Measurements from ENCODE around the gene SLC10A7. TPM values are rescaled to one million over a fixed set of nuclear protein-coding genes. Genes with fewer than 3 reads are reported as not detected.

SLC10A7 gene
- total and polyA plus RNA-seq, 12 donors: 1.7 to 27.5 (median 13.0) TPM

DNA sequence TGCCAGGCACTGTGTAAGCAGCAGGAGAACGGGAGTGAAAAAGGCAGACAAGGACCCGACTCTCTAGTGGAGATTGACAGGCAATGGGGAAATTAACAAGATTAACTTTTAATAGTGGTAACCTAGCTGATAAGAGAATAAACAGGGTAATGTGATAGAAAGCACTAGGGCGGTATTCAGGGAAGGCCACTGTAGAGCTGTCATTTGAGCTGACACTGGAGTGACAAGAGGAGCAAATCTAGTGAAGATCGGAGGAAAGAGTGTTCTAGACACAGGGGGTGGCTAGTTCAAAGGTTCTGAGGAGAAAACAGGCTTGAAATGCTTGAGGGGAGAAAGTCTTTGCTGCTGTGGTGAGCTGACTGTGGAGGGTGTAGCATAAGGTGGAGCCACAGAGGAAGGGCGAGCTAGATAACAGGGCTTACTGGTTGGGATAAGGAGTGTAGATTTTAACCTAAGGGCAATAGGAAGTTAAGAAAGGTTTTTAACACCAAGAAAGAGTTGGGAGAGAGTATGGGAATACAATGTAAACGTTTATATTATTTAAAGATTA, 122.8 kb downstream of the SLC10A7 start:
- no peak overlapping the region for H3K4me3 ChIP-seq
- no peaks in the 10 kb centered on the region for H3K4me1 ChIP-seq (replicated peaks in 1 of 2)
- no peaks in the 10 kb centered on the region for H3K36me3 ChIP-seq (replicated peaks in 1 of 2)
- WGBS, 4 donors: 66 to 76% (median 70%) methylated on average over 6 of the region's 6 CpGs
- no peak overlapping the region for H3K27ac ChIP-seq
- no peak for DNase-seq
- peaks cover 0 to 5% (median 0%) of the 10 kb centered on the region in 3 donors for H3K9me3 ChIP-seq (replicated peaks in 1 of 3)
- H3K27me3 ChIP-seq: no peaks in the 10 kb centered on the region
- TF ChIP-seq POLR2A (IDR thresholded peaks at IDR 0.05) (no peak), CTCF (IDR thresholded peaks at IDR 0.05) (no peak)
- intact Hi-C loops (cut with DNase I): no loop called here

GRCh38 chr4:146398404-146398803, 123.3 kb downstream of the SLC10A7 start:
- Histone ChIP-seq H3K27me3 (no peaks in the 10 kb centered on the region), H3K4me1 (replicated peaks in 1 of 2) (no peaks in the 10 kb centered on the region), H3K36me3 (replicated peaks in 1 of 2) (no peaks in the 10 kb centered on the region), H3K4me3 (no peak overlapping the region), H3K9me3 (replicated peaks in 1 of 3) (peaks cover 0 to 5% (median 0%) of the 10 kb centered on the region in 3 donors), H3K27ac (no peak overlapping the region)
- no peak for DNase-seq
- WGBS, 4 donors: 80 to 91% (median 86%) methylated on average over 1 of the region's 1 CpG
- intact Hi-C loops (cut with DNase I): no loop called here
- TF ChIP-seq POLR2A (IDR thresholded peaks at IDR 0.05) (no peak), CTCF (IDR thresholded peaks at IDR 0.05) (no peak)

DNA sequence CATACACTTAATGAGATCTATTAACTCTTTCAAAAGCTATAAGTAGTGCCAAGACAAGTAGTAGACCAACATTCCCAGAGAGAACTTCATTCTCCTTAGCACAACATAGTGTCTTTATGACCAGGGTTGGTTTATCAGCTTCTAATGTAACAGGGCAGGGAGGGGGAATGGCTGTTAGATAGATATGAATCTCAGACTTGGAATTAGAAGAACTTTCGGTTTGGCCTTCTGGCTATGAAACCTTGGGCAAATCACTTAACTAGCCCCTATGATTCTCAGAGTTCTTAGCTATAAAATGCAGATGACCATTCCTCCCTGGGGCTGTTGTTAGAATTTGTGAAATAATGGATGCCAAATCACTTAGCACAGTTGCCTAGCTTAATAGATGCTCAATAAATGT, 132.2 kb downstream of the SLC10A7 start:
- Histone ChIP-seq H3K27ac (no peak overlapping the region), H3K4me3 (no peak overlapping the region), H3K36me3 (replicated peaks in 1 of 2) (no peaks in the 10 kb centered on the region), H3K27me3 (no peaks in the 10 kb centered on the region), H3K9me3 (replicated peaks in 1 of 3) (no peaks in the 10 kb centered on the region), H3K4me1 (replicated peaks in 1 of 2) (no peaks in the 10 kb centered on the region)
- intact Hi-C loops (cut with DNase I): no loop called here
- DNase-seq: no peak
- TF ChIP-seq POLR2A (IDR thresholded peaks at IDR 0.05): no peak
- TF ChIP-seq CTCF (IDR thresholded peaks at IDR 0.05): no peak
- 80 to 90% (median 87%) methylated on average over 1 of the region's 1 CpG for WGBS, 4 donors

GRCh38 chr4:146382194-146382593, 139.5 kb downstream of the SLC10A7 start:
- DNase-seq: no peak
- TF ChIP-seq CTCF (IDR thresholded peaks at IDR 0.05) (no peak), POLR2A (IDR thresholded peaks at IDR 0.05) (no peak)
- Histone ChIP-seq H3K4me3 (no peak overlapping the region), H3K27me3 (no peaks in the 10 kb centered on the region), H3K27ac (no peak overlapping the region), H3K36me3 (replicated peaks in 1 of 2) (no peaks in the 10 kb centered on the region), H3K9me3 (replicated peaks in 1 of 3) (no peaks in the 10 kb centered on the region), H3K4me1 (replicated peaks in 1 of 2) (no peaks in the 10 kb centered on the region)
- intact Hi-C loops (cut with DNase I): no loop called here
- WGBS, 4 donors: 63 to 81% (median 78%) methylated on average over 1 of the region's 1 CpG

All from adrenal gland (tissue), 12 donors.